HepG2 (cell line): ENCODE data around the gene ADAMTS8. TPM values are rescaled to one million over a fixed set of nuclear protein-coding genes. Genes with fewer than 3 reads are reported as not detected.

Source experiments
- ATAC-seq: fragments of 200-7000 bp; cut with Tn5 transposase; 3 replicates; pipeline ENCODE4 v1.9.1; 2020; ENCODE audit warnings: mild to moderate bottlenecking, moderate library complexity
- BruUV-seq: library from RNA; stranded (reverse); fragments of 400-500 nt; replicated peaks from 2 replicates; lab custom pipeline; 2021; lab: Mats Ljungman, UMichigan
- CTCF ChIA-PET: fragments of 300-600 bp; formaldehyde crosslinking; extraction: SDS; loops from one replicate; lab custom pipeline; 2021; ENCODE audit warnings: low total read pairs, inconsistent platforms, low intra/inter-chr PET ratio; lab: Yijun Ruan, JAX
- POLR2A ChIA-PET: fragments of 350-600 bp; sonication (Branson Sonifier 250); formaldehyde crosslinking; loops from one replicate; lab custom pipeline; 2020; ENCODE audit warnings: antibody characterized with exemption, inconsistent platforms; lab: Yijun Ruan, JAX
- DNase-seq: peaks from one replicate; pipeline ENCODE4 v3.0.0-alpha.2; 2015; ENCODE audit warnings: low spot score
- FAIRE-seq: peaks from 3 replicates; lab custom pipeline; 2011; peaks lifted over from hg19 to GRCh38; lab: Jason Lieb, UNC
- H2AFZ ChIP-seq: one replicate; pipeline ENCODE4 v1.6.1; 2011; ENCODE audit warnings: low read length, inconsistent platforms
- H3K27ac ChIP-seq: fragments of 300-600 bp; 3 replicates; pipeline ENCODE4 v1.8.0; 2011; ENCODE audit warnings: mixed run types, mild to moderate bottlenecking, mixed read lengths, low read length, inconsistent platforms; ENCODE audit not compliant: insufficient read depth; ENCODE audit errors: extremely low read length
- H3K27me3 ChIP-seq, 2 experiments: fragments of 200-600 bp in 1 of 2; 2 replicates in 1 of 2; 3 replicates in 1 of 2; pipeline versions ENCODE4 v1.6.0 to v1.8.0; 2011; ENCODE audit warnings: low read length in 2 of 2, mild to moderate bottlenecking in 2 of 2, moderate library complexity in 2 of 2, inconsistent platforms in 1 of 2; ENCODE audit not compliant: insufficient read depth in 2 of 2, control insufficient read depth in 1 of 2
- H3K36me3 ChIP-seq, 2 experiments: fragments of 200-600 bp in 1 of 2; replicated peaks in 1 of 2; 2 replicates in 1 of 2; 3 replicates in 1 of 2; pipeline versions ENCODE4 v1.5.1 to v1.8.0; 2011; ENCODE audit warnings: low read length in 2 of 2, inconsistent platforms in 1 of 2; ENCODE audit not compliant: insufficient read depth in 2 of 2, control insufficient read depth in 1 of 2
- H3K4me1 ChIP-seq: 2 replicates; pipeline ENCODE4 v1.5.1; 2012; ENCODE audit warnings: low read length, inconsistent platforms; ENCODE audit not compliant: insufficient read depth
- H3K4me2 ChIP-seq: 2 replicates; pipeline ENCODE4 v1.6.0; 2011; ENCODE audit warnings: low read depth, low read length, inconsistent platforms
- H3K4me3 ChIP-seq, 3 experiments: fragments of 200-600 bp in 1 of 3; sonication (generic), shearing (Covaris generic) in 1 of 3; replicated peaks in 1 of 3; 2 replicates each; pipeline ENCODE4 v1.5.1; 2011 to 2016; ENCODE audit warnings: low read length in 3 of 3, inconsistent platforms in 2 of 3, low read depth in 2 of 3, mild to moderate bottlenecking in 2 of 3, control low read depth in 1 of 3, mixed read lengths in 1 of 3; ENCODE audit not compliant: insufficient read depth in 1 of 3
- H3K79me2 ChIP-seq: one replicate; pipeline ENCODE4 v1.6.1; 2011; ENCODE audit warnings: low read length, inconsistent platforms; ENCODE audit not compliant: insufficient read depth
- H3K9ac ChIP-seq: 2 replicates; pipeline ENCODE4 v1.6.0; 2011; ENCODE audit warnings: mild to moderate bottlenecking, low read depth, low read length, inconsistent platforms; ENCODE audit not compliant: insufficient read depth
- H3K9me3 ChIP-seq: 2 replicates; pipeline ENCODE4 v1.5.1; 2012; ENCODE audit warnings: mild to moderate bottlenecking, low read length
- H4K20me1 ChIP-seq: 2 replicates; pipeline ENCODE4 v1.6.0; 2011; ENCODE audit warnings: inconsistent platforms, mild to moderate bottlenecking, low read length, moderate library complexity; ENCODE audit not compliant: insufficient read depth
- FOXM1 ChIP-seq: sonication (generic); formaldehyde crosslinking; IDR thresholded peaks from 2 replicates; pipeline ENCODE4 v1.5.0; 2020; ENCODE audit warnings: missing genetic modification reagents
- HCFC1 ChIP-seq: fragments of 150-350 bp; IDR thresholded peaks from 2 replicates; pipeline ENCODE4 v1.6.1; 2014; ENCODE audit warnings: low read depth, low read length
- HES4 ChIP-seq: sonication (generic); formaldehyde crosslinking; IDR thresholded peaks from 2 replicates; pipeline ENCODE4 v1.9.0; 2021; ENCODE audit warnings: mild to moderate bottlenecking, missing genetic modification reagents, borderline replicate concordance
- HNF1A ChIP-seq, 2 experiments: sonication (generic) in 1 of 2; formaldehyde crosslinking in 1 of 2; IDR thresholded peaks; 2 replicates each; pipeline versions ENCODE4 v1.4.0 to v1.6.1; 2016 to 2020; ENCODE audit warnings: borderline replicate concordance in 1 of 2, low read depth in 1 of 2, mild to moderate bottlenecking in 1 of 2, missing genetic modification reagents in 1 of 2
- MED1 ChIP-seq: sonication (generic); formaldehyde crosslinking; IDR thresholded peaks from 2 replicates; pipeline ENCODE4 v1.4.0; 2020; ENCODE audit warnings: missing genetic modification reagents
- NFKB2 ChIP-seq: sonication (generic); formaldehyde crosslinking; IDR thresholded peaks from 2 replicates; pipeline ENCODE4 v1.4.0; 2020; ENCODE audit warnings: missing genetic modification reagents, borderline replicate concordance
- NR2C2 ChIP-seq: sonication (generic); formaldehyde crosslinking; IDR thresholded peaks from 2 replicates; pipeline ENCODE4 v1.4.0; 2020; ENCODE audit warnings: missing genetic modification reagents, mild to moderate bottlenecking, moderate library complexity, borderline replicate concordance
- PRMT3 ChIP-seq: sonication (generic); formaldehyde crosslinking; IDR thresholded peaks from 2 replicates; pipeline ENCODE4 v1.8.1; 2022; ENCODE audit warnings: low read depth, mild to moderate bottlenecking, moderate library complexity, missing genetic modification reagents, borderline replicate concordance
- RORA ChIP-seq: sonication (generic); formaldehyde crosslinking; IDR thresholded peaks from 2 replicates; pipeline ENCODE4 v1.5.0; 2020; ENCODE audit warnings: mild to moderate bottlenecking, missing genetic modification reagents, moderate library complexity
- TFDP1 ChIP-seq: IDR thresholded peaks from 2 replicates; pipeline ENCODE4 v1.6.1; 2016; ENCODE audit warnings: missing compliant biosample characterization, missing genetic modification reagents, borderline replicate concordance
- ZNF335 ChIP-seq: sonication (generic); formaldehyde crosslinking; IDR thresholded peaks from 2 replicates; pipeline ENCODE4 v1.4.0; 2020; ENCODE audit warnings: missing genetic modification reagents
- ZNF431 ChIP-seq: sonication (generic); formaldehyde crosslinking; IDR thresholded peaks from 2 replicates; pipeline ENCODE4 v1.9.0; 2022; ENCODE audit warnings: missing genetic modification reagents, low read depth, mild to moderate bottlenecking, borderline replicate concordance
- WGBS: methylation state at CpG from one replicate; pipeline ENCODE4 v1.1.6; 2017; ENCODE audit warnings: low lambda C conversion rate; 5-methylcytosine and 5-hydroxymethylcytosine counted together
- in situ Hi-C: cut with HindIII; loops from 2 replicates; pipeline ENCODE4 v1.10.0; 2017; ENCODE audit warnings: low pct_unique_long_range_greater_than_20kb; ENCODE audit not compliant: extremely low pct_ligation_motif_present
- intact Hi-C: fragments of 100-400 bp; cut with micrococcal nuclease; formaldehyde crosslinking; loops from one replicate; pipeline ENCODE4 v1.10.0; 2022; ENCODE audit not compliant: unreplicated experiment
- polyA plus RNA-seq, 8 experiments: library from polyadenylated mRNA; depleted of rRNA in 3 of 8; stranded (reverse) in 7 of 8; unstranded in 1 of 8; fragments of >200 nt; fragmentation: Illumina TruSeq in 4 of 8; extraction: Trizol in 4 of 8; gene quantifications; 2 replicates each; pipeline versions ENCODE4 v1.2.1 to v1.2.3, GENCODE V29; 2011 to 2016; ENCODE audit warnings: low read depth in 4 of 8, missing spikeins in 1 of 8, mixed read lengths in 1 of 8; ENCODE audit not compliant: insufficient read depth in 1 of 8
- total RNA-seq, 5 experiments: library from RNA; depleted of rRNA; stranded (reverse); fragments of >200 nt; fragmentation: Illumina TruSeq; extraction: Trizol; gene quantifications; 2 replicates each; pipeline ENCODE4 v1.2.3, GENCODE V29; 2016; ENCODE audit warnings: low read depth in 1 of 5
- TF ChIP-seq, protein P1 (sequence below): IDR thresholded peaks from 2 replicates; pipeline ENCODE4 v1.4.0; 2020; ENCODE audit warnings: mild to moderate bottlenecking, missing genetic modification reagents

Gene ADAMTS8
- total and polyA plus RNA-seq, 2 of the 13 experiments (the other 11 are each of a cell fraction or from before 2014, with no cell fraction given) = not detected

DNA sequence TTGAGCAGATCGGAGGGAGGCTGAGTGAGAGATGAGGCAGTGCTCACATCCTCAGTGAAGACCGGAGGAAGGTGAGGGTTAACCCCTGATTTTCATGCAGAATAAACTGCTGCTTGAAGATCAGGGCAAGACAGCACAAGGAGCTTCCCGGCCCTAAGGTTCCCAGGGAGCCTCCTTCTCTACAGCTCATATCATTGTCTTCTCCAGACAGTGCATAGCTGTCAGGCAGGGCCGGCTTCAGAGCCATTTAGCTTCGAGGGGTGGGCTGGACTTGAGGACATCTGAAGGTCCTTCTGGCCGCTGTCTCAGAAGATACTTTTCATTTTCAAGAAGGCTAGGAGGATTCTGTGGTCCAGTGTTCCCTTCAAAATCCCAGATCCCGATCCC lies 7.2 kb downstream of the ADAMTS8 start:
- intact Hi-C loops (no loop called here), in situ Hi-C loops (loop anchor here (5.0 kb wide), 1 partner anchor 209 kb away; no protein-coding TSS in a partner anchor)
- Histone ChIP-seq H3K36me3 (no peaks in the 10 kb centered on the region), H3K27ac (no peak overlapping the region), H3K27me3 (peaks cover 11 to 91% of the 10 kb centered on the region in 2 experiments; a peak in 4 of 5 replicates), H2AFZ (no peak overlapping the region), H3K4me2 (no peak overlapping the region), H3K79me2 (no peaks in the 10 kb centered on the region), H3K9ac (no peak overlapping the region), H3K4me1 (no peaks in the 10 kb centered on the region), H3K4me3 (no peak overlapping the region), H3K9me3 (no peaks in the 10 kb centered on the region), H4K20me1 (no peaks in the 10 kb centered on the region)
- ChIA-PET CTCF (no interaction called here), POLR2A (no interaction called here)
- FAIRE-seq (no peak), ATAC-seq (no peak), DNase-seq (no peak)
- 40% methylated on average over 5 of the region's 7 CpGs for WGBS
- no TSS peak for BruUV-seq
- TF ChIP-seq HNF1A (IDR thresholded peaks at IDR 0.05; ENCODE audit: low read depth) = no peak
- TF ChIP-seq HNF1A (CRISPR knock-in tag; IDR thresholded peaks at IDR 0.05; ENCODE audit: borderline replicate concordance) = no peak
- no peak for TF ChIP-seq FOXM1 (CRISPR knock-in tag)
- TF ChIP-seq RORA (CRISPR knock-in tag) = no peak
- TF ChIP-seq NFKB2 (CRISPR knock-in tag) = no peak
- TF ChIP-seq ZNF431 (CRISPR knock-in tag) = no peak
- TF ChIP-seq HCFC1 = no peak
- no peak for TF ChIP-seq HES4 (CRISPR knock-in tag)
- no peak for TF ChIP-seq NR2C2
- TF ChIP-seq MED1 (CRISPR knock-in tag) = no peak
- no peak for TF ChIP-seq PRMT3
- TF ChIP-seq, protein P1, sequence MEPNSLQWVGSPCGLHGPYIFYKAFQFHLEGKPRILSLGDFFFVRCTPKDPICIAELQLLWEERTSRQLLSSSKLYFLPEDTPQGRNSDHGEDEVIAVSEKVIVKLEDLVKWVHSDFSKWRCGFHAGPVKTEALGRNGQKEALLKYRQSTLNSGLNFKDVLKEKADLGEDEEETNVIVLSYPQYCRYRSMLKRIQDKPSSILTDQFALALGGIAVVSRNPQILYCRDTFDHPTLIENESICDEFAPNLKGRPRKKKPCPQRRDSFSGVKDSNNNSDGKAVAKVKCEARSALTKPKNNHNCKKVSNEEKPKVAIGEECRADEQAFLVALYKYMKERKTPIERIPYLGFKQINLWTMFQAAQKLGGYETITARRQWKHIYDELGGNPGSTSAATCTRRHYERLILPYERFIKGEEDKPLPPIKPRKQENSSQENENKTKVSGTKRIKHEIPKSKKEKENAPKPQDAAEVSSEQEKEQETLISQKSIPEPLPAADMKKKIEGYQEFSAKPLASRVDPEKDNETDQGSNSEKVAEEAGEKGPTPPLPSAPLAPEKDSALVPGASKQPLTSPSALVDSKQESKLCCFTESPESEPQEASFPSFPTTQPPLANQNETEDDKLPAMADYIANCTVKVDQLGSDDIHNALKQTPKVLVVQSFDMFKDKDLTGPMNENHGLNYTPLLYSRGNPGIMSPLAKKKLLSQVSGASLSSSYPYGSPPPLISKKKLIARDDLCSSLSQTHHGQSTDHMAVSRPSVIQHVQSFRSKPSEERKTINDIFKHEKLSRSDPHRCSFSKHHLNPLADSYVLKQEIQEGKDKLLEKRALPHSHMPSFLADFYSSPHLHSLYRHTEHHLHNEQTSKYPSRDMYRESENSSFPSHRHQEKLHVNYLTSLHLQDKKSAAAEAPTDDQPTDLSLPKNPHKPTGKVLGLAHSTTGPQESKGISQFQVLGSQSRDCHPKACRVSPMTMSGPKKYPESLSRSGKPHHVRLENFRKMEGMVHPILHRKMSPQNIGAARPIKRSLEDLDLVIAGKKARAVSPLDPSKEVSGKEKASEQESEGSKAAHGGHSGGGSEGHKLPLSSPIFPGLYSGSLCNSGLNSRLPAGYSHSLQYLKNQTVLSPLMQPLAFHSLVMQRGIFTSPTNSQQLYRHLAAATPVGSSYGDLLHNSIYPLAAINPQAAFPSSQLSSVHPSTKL = no peak
- TF ChIP-seq ZNF335 (CRISPR knock-in tag) = no peak
- TF ChIP-seq TFDP1 (CRISPR knock-in tag) = no peak
